Measurements from ENCODE around the gene NRCAM. TPM values are rescaled to one million over a fixed set of nuclear protein-coding genes. Genes with fewer than 3 reads are reported as not detected.

Gene NRCAM
- polyA plus RNA-seq, 3 donors: not detected

DNA sequence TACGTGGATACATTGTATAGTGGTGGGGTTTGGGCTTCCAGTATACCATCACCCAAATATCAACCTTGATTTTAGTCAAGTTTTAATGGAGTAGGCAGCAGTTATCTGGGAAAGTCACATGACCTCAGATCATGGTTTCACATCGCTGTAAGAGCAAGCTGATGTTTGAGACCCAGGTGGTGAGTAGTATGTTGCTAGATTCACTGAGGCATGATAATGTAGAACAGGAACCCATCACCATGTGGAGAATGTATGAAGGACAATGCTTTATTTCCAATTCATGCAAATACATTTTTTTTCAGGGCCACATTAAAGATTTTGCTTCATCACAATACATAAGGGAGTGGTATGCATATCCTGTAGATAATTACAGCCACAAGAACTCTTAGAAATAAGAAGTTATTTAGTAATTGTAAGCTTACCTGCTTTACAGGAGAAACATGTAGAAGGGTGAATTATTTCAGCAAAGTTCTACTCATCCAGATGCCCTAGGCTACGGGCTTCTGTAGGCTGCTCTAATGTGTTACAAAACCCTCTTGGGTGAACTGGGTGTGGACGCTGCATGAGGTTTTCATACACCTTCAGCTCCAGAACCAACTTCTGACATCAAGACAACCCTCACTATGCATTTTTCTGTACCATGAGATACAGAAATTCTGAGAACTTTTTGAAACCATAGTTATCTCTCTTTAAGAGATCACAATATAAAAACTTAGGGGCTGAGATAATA lies 298.5 kb downstream of the NRCAM start:
- no peaks in the 10 kb centered on the region for H3K79me2 ChIP-seq (ENCODE audit: insufficient read depth, low read length)
- H3K36me3 Mint-ChIP-seq: no peaks in the 10 kb centered on the region
- intact Hi-C loops (cut with micrococcal nuclease): no loop called here
- no peak overlapping the region for H3K4me3 Mint-ChIP-seq
- no peaks in the 10 kb centered on the region for H4K20me1 ChIP-seq (ENCODE audit: insufficient read depth, low read length)
- H3K9me3 Mint-ChIP-seq: no peaks in the 10 kb centered on the region
- peaks cover 1 to 11% (median 3%) of the 10 kb centered on the region in 3 donors for H3K27me3 Mint-ChIP-seq (ENCODE audit: low read depth in 3 of 3)
- H3K27ac ChIP-seq (ENCODE audit: low read depth in 1 of 2, low read length in 2 of 2): no peak overlapping the region
- H2AFZ ChIP-seq (ENCODE audit: insufficient read depth, low read depth, low read length, poor library complexity, severe bottlenecking): no peak overlapping the region
- no peak overlapping the region for H3K4me2 ChIP-seq (replicated peaks; ENCODE audit: extremely low read depth, low read length, poor library complexity, severe bottlenecking)
- no peak overlapping the region for H3K4me3 ChIP-seq (replicated peaks in 1 of 3; ENCODE audit: low read depth in 2 of 3, low read length in 3 of 3)
- no peak overlapping the region for H3K27ac Mint-ChIP-seq
- peaks cover 5 to 9% of the 10 kb centered on the region in 2 donors for H3K4me1 ChIP-seq (ENCODE audit: control insufficient read depth in 1 of 2, insufficient read depth in 2 of 2, low read length in 2 of 2)
- no peaks in the 10 kb centered on the region for H3K36me3 ChIP-seq (replicated peaks in 1 of 2; ENCODE audit: control insufficient read depth in 1 of 2, insufficient read depth in 2 of 2, low read length in 2 of 2)
- peaks cover 13% of the 10 kb centered on the region for H3K4me1 Mint-ChIP-seq
- no CpG with 5 or more reads among the region's 4 CpGs for WGBS (ENCODE audit: insufficient coverage)
- DNase-seq: no peak
- TF ChIP-seq CTCF (IDR thresholded peaks at IDR 0.05): no peak
- no peak overlapping the region for H3K9ac ChIP-seq (ENCODE audit: insufficient read depth, low read length, poor library complexity, severe bottlenecking)
- H3K27me3 ChIP-seq (ENCODE audit: control insufficient read depth in 2 of 2, insufficient read depth in 2 of 2, low read length in 2 of 2): peaks cover 5 to 13% of the 10 kb centered on the region in 2 donors
- H3K9me3 ChIP-seq (replicated peaks in 1 of 2; ENCODE audit: control insufficient read depth in 1 of 2, insufficient read depth in 1 of 2, low read length in 2 of 2): no peaks in the 10 kb centered on the region

GRCh38 chr7:108156897-108157605 lies 299.2 kb downstream of the NRCAM start:
- Histone ChIP-seq H3K4me3 (replicated peaks in 1 of 3; ENCODE audit: low read depth in 2 of 3, low read length in 3 of 3) (no peak overlapping the region), H3K9ac (ENCODE audit: insufficient read depth, low read length, poor library complexity, severe bottlenecking) (no peak overlapping the region), H4K20me1 (ENCODE audit: insufficient read depth, low read length) (no peaks in the 10 kb centered on the region), H3K4me1 (ENCODE audit: control insufficient read depth in 1 of 2, insufficient read depth in 2 of 2, low read length in 2 of 2) (peaks cover 5 to 9% of the 10 kb centered on the region in 2 donors), H2AFZ (ENCODE audit: insufficient read depth, low read depth, low read length, poor library complexity, severe bottlenecking) (no peak overlapping the region), H3K79me2 (ENCODE audit: insufficient read depth, low read length) (no peaks in the 10 kb centered on the region), H3K9me3 (replicated peaks in 1 of 2; ENCODE audit: control insufficient read depth in 1 of 2, insufficient read depth in 1 of 2, low read length in 2 of 2) (no peaks in the 10 kb centered on the region), H3K4me2 (replicated peaks; ENCODE audit: extremely low read depth, low read length, poor library complexity, severe bottlenecking) (no peak overlapping the region), H3K36me3 (replicated peaks in 1 of 2; ENCODE audit: control insufficient read depth in 1 of 2, insufficient read depth in 2 of 2, low read length in 2 of 2) (no peaks in the 10 kb centered on the region), H3K27me3 (ENCODE audit: control insufficient read depth in 2 of 2, insufficient read depth in 2 of 2, low read length in 2 of 2) (peaks cover 7 to 13% of the 10 kb centered on the region in 2 donors), H3K27ac (ENCODE audit: low read depth in 1 of 2, low read length in 2 of 2) (no peak overlapping the region)
- H3K4me1 Mint-ChIP-seq: peaks cover 13% of the 10 kb centered on the region
- TF ChIP-seq CTCF (IDR thresholded peaks at IDR 0.05): no peak
- H3K4me3 Mint-ChIP-seq: peak overlapping the region in 1 of 2 donors; percentile 57
- H3K27ac Mint-ChIP-seq: no peak overlapping the region
- intact Hi-C loops (cut with micrococcal nuclease): no loop called here
- H3K27me3 Mint-ChIP-seq (ENCODE audit: low read depth in 3 of 3): peaks cover 4 to 14% (median 4%) of the 10 kb centered on the region in 3 donors
- no CpG with 5 or more reads among the region's 3 CpGs for WGBS (ENCODE audit: insufficient coverage)
- H3K36me3 Mint-ChIP-seq: no peaks in the 10 kb centered on the region
- H3K9me3 Mint-ChIP-seq: no peaks in the 10 kb centered on the region
- DNase-seq: no peak

All from CD14-positive monocyte (primary cell).